ENCODE results near the gene ADGRE3.
A peak's percentile ranks its signal among the peaks of the same experiment; 100 is the strongest.

The ADGRE3 gene, protein sequence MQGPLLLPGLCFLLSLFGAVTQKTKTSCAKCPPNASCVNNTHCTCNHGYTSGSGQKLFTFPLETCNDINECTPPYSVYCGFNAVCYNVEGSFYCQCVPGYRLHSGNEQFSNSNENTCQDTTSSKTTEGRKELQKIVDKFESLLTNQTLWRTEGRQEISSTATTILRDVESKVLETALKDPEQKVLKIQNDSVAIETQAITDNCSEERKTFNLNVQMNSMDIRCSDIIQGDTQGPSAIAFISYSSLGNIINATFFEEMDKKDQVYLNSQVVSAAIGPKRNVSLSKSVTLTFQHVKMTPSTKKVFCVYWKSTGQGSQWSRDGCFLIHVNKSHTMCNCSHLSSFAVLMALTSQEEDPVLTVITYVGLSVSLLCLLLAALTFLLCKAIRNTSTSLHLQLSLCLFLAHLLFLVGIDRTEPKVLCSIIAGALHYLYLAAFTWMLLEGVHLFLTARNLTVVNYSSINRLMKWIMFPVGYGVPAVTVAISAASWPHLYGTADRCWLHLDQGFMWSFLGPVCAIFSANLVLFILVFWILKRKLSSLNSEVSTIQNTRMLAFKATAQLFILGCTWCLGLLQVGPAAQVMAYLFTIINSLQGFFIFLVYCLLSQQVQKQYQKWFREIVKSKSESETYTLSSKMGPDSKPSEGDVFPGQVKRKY

GRCh38 chr19:14674764-14675163 is at the start of gene ADGRE3:
Gene ADGRE3 (minus strand): TSS chr19:14674844. CDS start chr19:14674770, 74 bp downstream.
- no peak for DNase-seq (ENCODE audit: low read depth in 2 of 2)

- DNase-seq (ENCODE audit: low read depth in 2 of 2) = no peak
Measured at GRCh38 chr19:14722127-14722526, 47.5 kb upstream of the ADGRE3 start.

GRCh38 chr19:14719162-14719561 is 44.5 kb upstream of the ADGRE3 start:
- DNase-seq (ENCODE audit: low read depth in 2 of 2) = no peak

DNA sequence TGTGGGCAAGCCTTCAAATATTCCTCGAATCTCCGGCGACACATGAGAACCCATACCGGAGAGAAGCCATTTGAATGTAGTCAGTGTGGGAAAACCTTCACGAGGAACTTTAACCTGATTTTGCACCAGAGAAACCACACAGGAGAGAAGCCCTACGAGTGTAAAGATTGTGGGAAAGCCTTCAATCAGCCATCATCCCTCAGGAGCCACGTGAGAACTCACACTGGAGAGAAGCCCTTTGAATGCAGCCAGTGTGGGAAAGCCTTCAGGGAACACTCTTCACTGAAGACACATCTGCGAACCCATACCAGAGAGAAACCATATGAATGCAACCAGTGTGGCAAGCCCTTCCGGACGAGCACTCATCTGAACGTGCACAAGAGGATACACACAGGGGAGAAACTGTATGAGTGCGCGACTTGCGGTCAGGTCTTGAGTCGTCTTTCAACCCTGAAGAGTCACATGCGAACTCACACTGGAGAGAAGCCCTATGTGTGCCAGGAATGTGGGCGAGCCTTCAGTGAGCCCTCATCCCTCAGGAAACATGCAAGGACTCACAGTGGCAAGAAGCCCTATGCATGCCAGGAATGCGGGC is 44.0 kb upstream of the ADGRE3 start:
- DNase-seq (ENCODE audit: low read depth in 2 of 2) = no peak

- no peak for DNase-seq (ENCODE audit: low read depth in 2 of 2)
Measured at GRCh38 chr19:14715841-14716240, 41.2 kb upstream of the ADGRE3 start.

DNA sequence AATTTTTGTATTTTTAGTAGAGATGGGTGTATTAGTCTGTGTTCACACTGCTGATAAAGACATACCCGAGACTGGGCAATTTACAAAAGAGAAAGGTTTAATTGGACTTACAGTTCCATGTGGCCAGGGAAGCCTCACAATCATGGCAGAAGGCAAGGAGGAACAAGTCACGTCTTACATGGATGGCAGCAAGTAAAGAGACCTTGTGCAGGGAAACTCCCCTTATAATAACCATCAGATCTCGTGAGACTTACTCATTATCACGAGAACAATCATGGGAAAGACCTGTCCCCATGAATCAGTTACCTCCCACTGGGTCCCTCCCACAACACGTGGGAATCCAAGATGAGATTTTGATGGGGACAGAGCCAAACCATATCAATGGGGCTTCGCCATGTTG is 29.8 kb upstream of the ADGRE3 start:
- no peak for DNase-seq (ENCODE audit: low read depth in 2 of 2)

GRCh38 chr19:14703833-14704232 is 29.2 kb upstream of the ADGRE3 start:
- no peak for DNase-seq (ENCODE audit: low read depth in 2 of 2)

GRCh38 chr19:14700711-14701375 is 26.2 kb upstream of the ADGRE3 start:
- no peak for DNase-seq (ENCODE audit: low read depth in 2 of 2)

DNA sequence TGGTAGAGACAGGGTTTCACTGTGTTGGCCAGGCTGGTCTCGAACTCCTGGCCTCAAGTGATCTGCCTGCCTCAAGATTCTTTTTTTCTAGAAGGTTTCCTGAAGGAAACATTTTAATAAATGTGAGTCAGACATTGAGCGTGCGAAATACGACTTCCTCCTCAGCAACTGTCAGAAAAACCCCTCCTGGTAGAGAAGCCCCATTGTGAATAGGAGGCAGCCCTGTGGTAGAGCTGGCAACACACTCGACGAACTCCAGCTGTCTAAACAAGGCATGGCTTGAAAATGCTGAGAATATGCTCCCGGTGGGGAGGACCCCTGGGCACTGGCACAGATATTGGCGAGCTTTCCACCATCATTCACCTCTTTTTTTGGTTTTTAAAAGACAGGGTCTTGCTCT is 25.0 kb upstream of the ADGRE3 start:
- DNase-seq (ENCODE audit: low read depth in 2 of 2) = no peak

DNA sequence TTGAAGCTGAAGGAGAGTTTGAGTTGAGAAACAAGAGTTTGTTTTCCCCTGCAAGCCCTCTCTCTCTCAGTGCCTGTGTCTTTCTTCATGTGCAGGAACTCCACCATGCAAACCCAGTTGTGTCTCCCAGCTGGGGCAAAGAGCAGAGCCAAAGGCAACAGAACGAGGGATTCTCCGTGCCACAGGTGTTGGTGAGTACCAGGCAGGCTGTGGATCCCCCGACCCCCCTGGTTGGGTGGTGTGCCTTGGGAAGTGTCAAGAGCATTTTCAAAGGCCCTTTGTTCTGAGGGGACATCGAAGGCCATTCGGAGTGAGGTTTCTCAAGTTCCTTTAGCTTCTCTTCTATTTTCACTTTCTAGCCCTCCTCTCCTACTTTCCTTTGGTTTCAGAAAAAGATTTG is 20.8 kb upstream of the ADGRE3 start:
- DNase-seq (ENCODE audit: low read depth in 2 of 2) = no peak

GRCh38 chr19:14694641-14695266 is 20.1 kb upstream of the ADGRE3 start:
- DNase-seq (ENCODE audit: low read depth in 2 of 2) = no peak

DNA sequence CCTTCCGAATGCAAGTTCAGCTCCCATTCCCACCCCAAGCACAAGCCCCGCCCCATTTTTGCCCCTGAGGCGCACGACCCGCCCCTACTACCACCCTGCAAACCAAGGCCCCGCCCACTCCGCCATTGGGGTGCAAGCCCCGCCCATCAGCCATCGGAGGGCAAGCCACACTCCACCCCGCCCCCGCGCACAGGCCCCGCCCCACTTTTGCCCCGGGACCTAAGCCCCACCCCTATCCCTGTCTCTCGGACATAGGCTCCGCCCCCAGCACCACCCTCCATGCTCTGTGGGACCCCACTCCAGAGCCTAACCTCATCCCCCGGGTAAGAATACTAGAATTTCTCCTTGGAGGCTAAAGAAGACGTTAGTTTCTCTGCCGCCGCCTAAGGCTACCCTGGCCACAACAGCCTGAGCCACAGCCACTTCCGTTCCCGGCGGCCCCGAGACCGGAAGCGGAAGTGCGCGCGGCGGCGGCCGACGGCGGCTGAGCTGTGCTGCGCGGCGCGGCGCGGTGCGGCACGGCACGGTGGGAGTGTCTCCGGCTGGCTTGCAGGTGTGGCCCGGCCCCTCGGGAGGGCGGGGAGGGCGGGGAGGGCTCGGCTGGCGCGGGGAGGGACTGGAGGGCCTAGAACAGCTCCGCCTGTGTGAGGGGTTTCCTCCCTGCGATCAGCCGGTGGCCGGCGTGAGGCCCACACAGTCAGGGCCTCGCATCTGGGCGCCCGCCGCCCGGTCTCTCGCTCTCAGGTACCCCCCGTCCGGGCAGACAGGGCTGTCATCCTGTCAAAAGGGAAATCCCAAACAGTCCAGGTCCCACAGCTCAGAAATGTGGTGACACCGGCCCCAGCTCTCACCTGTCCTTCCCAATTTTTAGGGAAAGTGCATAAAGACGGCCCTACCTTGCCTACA is 15.2 kb upstream of the ADGRE3 start, which contains the start of gene ZNF333:
Gene ZNF333 (plus strand): TSS at position 451 of the 906 bp plus-strand sequence. CDS start 3,444 bp downstream, outside the sequence.
- DNase-seq (ENCODE audit: low read depth in 2 of 2) = peak; percentile 95 to 97

DNA sequence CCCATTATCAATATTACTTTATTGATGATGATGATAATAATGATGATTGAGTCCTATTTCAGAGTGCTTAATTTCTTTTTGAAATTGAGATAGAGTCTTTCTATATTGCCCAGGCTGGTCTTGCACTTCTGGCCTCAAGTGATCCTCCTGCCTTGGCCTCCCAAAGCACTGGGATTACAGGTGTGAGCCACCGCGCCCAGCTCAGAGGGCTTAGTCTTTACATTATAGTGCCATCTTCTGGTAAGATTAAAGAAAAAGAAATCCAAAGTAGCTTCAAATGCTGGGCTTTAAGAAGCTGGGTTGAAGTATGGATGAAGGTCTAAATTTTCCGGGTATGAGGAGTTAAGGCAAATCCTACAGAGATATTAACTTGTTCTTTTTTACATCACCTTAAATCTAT is 11.8 kb upstream of the ADGRE3 start:
- no peak for DNase-seq (ENCODE audit: low read depth in 2 of 2)

GRCh38 chr19:14683439-14683838 is 8.8 kb upstream of the ADGRE3 start:
- DNase-seq (ENCODE audit: low read depth in 2 of 2) = no peak

GRCh38 chr19:14682084-14682483 is 7.4 kb upstream of the ADGRE3 start:
- DNase-seq (ENCODE audit: low read depth in 2 of 2) = no peak

DNA sequence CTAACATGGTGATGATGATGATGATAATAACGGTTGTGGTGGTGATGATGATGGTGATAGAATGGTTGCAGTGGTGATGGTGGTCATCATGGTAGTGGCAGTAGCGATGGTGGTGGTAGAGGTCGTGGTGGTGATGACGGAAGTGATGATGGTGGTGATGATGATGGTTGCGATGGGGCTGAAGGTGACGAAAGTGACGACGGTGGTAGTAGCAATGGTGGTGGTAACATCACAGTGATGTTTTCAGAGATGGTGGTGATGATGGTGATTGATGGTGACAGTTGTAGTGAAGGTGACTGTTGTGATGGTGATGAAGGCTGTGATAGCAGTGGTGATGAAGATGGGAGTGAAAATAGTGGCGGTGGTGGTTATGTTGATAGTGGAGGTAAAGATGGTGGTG is 3.6 kb upstream of the ADGRE3 start:
- DNase-seq (ENCODE audit: low read depth in 2 of 2) = no peak

- no peak for DNase-seq (ENCODE audit: low read depth in 2 of 2)
Measured at GRCh38 chr19:14677464-14677863, 2.8 kb upstream of the ADGRE3 start.

- no peak for DNase-seq (ENCODE audit: low read depth in 2 of 2)
Measured at GRCh38 chr19:14676762-14677161, 2.1 kb upstream of the ADGRE3 start.

DNA sequence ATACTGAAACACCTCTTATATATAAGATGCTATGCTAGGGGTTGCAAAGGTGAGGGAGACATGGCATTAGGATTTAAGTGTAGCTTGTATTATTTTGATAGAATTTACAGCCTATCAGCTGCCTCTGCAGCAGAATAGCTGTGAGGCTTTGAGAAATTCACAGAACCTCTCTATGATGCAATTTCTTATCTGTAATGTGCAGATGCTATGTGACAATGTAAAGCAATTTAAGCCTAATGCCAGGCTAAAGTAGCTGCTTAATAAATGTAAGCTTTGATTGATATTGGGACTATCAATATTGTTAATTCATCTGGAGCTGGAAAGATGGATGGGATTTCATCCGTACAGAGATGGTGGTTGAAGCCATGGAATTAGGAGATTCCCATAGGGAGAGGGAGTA is 1.6 kb downstream of the ADGRE3 start:
- DNase-seq (ENCODE audit: low read depth in 2 of 2) = no peak

DNA sequence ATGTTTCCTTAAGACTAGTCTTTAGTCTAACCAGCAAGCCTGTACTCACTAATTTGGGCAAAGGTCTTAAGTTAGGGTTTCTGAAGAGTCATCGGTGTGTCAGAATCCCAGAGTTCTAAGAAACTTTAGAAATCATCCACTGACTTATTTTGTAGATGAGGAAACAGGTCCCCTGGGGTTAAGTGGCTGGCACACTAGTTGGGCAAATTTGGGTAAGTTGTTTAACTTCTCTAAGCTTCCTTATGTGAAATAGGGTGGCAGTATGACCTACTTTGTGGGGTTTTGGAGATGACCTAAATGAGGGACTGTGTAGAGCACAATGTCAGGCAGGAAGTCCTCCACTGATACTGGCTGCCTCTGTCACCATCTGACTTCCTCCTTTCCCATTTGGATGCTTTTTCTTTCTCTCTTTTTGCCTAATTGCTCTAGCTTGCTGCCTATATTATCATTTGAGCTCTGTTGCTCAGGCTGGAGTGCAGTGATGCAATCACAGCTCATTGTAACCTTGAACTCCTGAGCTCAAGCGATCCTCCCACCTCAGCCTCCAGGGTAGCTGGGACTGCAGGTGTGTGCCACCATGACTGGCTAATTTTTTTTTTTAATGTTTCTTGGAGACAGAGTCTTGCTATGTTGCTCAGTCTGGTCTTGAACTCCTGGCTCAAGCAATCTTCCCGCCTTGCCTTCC is 2.3 kb downstream of the ADGRE3 start:
- no peak for DNase-seq (ENCODE audit: low read depth in 2 of 2)
